HEK293 (cell line): ENCODE results near the gene PRXL2B.

Experiments
- PBX3 ChIP-seq: sonication (generic); formaldehyde crosslinking; IDR thresholded peaks from 2 replicates; pipeline ENCODE4 v1.8.1; 2022; ENCODE audit warnings: mild to moderate bottlenecking, moderate library complexity, missing genetic modification reagents
- ZEB2 ChIP-seq: fragments of 450-650 bp; formaldehyde crosslinking; IDR thresholded peaks from 2 replicates; pipeline ENCODE4 v1.5.1; 2016; ENCODE audit warnings: missing biosample characterization, missing genetic modification characterization

GRCh38 chr1:2602311-2602835 is 15.8 kb downstream of the PRXL2B start:
- TF ChIP-seq ZEB2 = no peak
- TF ChIP-seq PBX3 = no peak
